BJ (cell line): ENCODE measurements around the gene LRMDA. TPM values are rescaled to one million over a fixed set of nuclear protein-coding genes. Genes with fewer than 3 reads are reported as not detected.

Experiments
- CTCF ChIA-PET: fragments of 350-600 bp; formaldehyde crosslinking; extraction: SDS; loops from one replicate; lab custom pipeline; 2021; ENCODE audit warnings: antibody characterized with exemption, inconsistent platforms; lab: Yijun Ruan, JAX
- POLR2A ChIA-PET: fragments of 300-600 bp; sonication (Branson Sonifier 250); formaldehyde crosslinking; extraction: SDS; loops from one replicate; lab custom pipeline; 2021; ENCODE audit warnings: antibody characterized with exemption; lab: Charles Lee
- DNase-seq: peaks from one replicate; pipeline ENCODE4 v3.0.0-alpha.2; 2011; ENCODE audit warnings: low read depth
- H3K27me3 ChIP-seq: 2 replicates; pipeline ENCODE4 v1.6.0; 2011; ENCODE audit warnings: low read length; ENCODE audit not compliant: control insufficient read depth, insufficient read depth
- H3K36me3 ChIP-seq: 2 replicates; pipeline ENCODE4 v1.5.1; 2011; ENCODE audit warnings: low read length; ENCODE audit not compliant: control insufficient read depth, insufficient read depth
- H3K4me3 ChIP-seq: 2 replicates; pipeline ENCODE4 v1.5.1; 2011; ENCODE audit warnings: low read depth, mild to moderate bottlenecking, control low read depth, low read length
- polyA plus RNA-seq: library from polyadenylated mRNA; depleted of rRNA; stranded (reverse); fragments of >200 nt; gene quantifications from 2 replicates; pipeline ENCODE4 v1.2.3, GENCODE V29; 2011
- TF ChIP-seq, protein P1 (sequence below): IDR thresholded peaks from 2 replicates; pipeline ENCODE4 v1.5.1; 2011; ENCODE audit warnings: low read depth, mild to moderate bottlenecking, control low read depth, inconsistent platforms, low read length, moderate library complexity; ENCODE audit not compliant: insufficient read depth

LRMDA gene
- polyA plus RNA-seq, 1 experiment: not detected

DNA sequence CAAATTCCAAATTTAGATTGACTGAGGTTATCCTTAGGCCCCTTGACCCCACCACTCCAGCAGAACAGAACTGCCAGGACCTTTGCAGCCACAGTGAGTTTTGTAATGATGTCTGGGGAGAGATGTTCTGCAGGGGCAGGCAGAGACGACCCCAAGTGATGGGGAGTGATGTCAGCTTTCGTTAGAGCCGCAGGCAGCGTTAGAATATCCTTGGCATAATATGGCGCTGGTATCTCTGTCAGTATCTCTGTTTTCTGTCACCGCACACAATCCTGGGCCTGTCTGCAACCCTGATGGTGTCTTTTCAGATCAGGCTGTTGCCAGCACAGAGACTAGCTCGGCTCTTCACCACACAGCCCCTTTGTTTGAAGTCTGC is 1122.6 kb downstream of the LRMDA start:
- CTCF ChIA-PET: interaction anchor here (1.2 kb wide), 1 partner anchor 431 kb away, joined by 3 read pairs; no protein-coding TSS in a partner anchor
- POLR2A ChIA-PET: no interaction called here
- TF ChIP-seq, protein P1, sequence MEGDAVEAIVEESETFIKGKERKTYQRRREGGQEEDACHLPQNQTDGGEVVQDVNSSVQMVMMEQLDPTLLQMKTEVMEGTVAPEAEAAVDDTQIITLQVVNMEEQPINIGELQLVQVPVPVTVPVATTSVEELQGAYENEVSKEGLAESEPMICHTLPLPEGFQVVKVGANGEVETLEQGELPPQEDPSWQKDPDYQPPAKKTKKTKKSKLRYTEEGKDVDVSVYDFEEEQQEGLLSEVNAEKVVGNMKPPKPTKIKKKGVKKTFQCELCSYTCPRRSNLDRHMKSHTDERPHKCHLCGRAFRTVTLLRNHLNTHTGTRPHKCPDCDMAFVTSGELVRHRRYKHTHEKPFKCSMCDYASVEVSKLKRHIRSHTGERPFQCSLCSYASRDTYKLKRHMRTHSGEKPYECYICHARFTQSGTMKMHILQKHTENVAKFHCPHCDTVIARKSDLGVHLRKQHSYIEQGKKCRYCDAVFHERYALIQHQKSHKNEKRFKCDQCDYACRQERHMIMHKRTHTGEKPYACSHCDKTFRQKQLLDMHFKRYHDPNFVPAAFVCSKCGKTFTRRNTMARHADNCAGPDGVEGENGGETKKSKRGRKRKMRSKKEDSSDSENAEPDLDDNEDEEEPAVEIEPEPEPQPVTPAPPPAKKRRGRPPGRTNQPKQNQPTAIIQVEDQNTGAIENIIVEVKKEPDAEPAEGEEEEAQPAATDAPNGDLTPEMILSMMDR: no peak
- Histone ChIP-seq H3K36me3 (no peaks in the 10 kb centered on the region), H3K27me3 (no peaks in the 10 kb centered on the region), H3K4me3 (no peak overlapping the region)
- DNase-seq: no peak

DNA sequence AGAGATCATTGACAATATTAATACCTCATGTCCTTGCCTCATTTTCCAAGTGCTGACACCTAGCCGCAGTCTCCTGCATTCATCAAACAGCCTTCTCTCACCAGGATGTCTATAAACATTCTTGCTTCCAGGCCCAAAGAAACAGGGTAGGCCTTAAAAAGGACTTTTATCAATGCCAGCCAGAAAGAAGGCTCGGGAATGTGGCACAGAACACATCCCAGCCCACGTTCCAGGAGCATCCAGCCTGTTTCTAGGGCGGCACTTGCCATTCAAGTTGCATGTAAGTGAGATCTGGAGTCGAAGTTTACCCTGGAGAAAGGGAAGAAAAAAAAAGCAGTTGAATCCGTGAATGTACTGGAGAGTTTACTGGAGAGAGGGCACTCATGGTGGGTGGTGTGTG is 1123.1 kb downstream of the LRMDA start:
- CTCF ChIA-PET: interaction anchor here (1.2 to 1.6 kb wide), 2 partner anchors 9 to 431 kb away, joined by 3 read pairs; no protein-coding TSS in a partner anchor
- POLR2A ChIA-PET: no interaction called here
- TF ChIP-seq, protein P1: no peak
- Histone ChIP-seq H3K4me3 (no peak overlapping the region), H3K36me3 (no peaks in the 10 kb centered on the region), H3K27me3 (no peaks in the 10 kb centered on the region)
- no peak for DNase-seq

DNA sequence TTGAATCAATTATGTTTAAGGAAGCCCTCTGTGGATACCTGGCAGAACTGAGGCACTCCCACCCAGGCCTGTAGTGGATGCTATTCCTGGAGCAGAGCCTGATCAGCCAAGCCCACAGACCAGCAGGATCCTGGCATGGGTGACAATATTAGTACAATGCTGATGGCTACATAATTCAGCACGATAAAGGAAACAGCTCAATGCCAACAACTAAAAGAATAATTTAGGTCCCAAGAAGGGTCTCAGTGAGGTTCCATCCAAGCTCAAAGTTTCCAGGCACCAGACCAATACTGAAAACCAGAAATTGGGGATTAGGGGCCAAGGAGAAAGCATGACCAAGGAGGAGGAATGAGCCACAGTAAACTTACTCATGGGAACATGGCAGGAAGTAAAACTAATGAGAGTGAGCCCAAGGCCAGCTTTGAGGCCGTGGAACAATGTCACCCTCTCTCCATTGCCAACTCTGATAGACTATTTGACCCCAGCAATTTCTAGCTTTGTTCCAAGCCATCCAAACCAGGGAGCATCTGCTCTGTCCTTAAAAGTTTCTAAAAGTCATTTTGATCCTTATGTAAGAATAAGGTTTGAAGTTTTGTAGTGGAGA is 1123.7 kb downstream of the LRMDA start:
- Histone ChIP-seq H3K4me3 (no peak overlapping the region), H3K36me3 (no peaks in the 10 kb centered on the region), H3K27me3 (no peaks in the 10 kb centered on the region)
- TF ChIP-seq, protein P1: no peak
- ChIA-PET POLR2A (no interaction called here), CTCF (interaction anchor here (1.1 to 1.6 kb wide), 2 partner anchors 9 to 17 kb away, joined by 3 read pairs; no protein-coding TSS in a partner anchor)
- no peak for DNase-seq

DNA sequence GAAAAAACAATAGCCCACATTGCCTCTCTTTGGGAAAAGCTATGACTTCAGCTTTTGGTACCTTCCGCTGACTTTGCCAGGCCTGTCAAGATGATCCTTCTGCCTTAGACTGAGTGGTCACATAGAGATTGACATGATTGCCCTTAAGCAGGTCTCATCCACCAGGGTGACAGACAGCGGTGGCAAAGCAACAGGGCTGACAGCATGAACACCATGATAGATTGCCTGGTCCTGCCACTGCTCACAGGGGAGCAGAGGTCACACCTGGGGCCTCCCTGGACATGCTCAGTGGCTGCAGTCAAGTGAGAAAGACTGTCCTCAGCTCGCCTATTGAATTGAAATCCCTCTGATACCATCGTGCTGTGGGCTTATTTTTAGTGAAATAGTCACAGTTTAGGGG is 1125.9 kb downstream of the LRMDA start:
- ChIA-PET CTCF (no interaction called here), POLR2A (no interaction called here)
- Histone ChIP-seq H3K4me3 (no peak overlapping the region), H3K36me3 (no peaks in the 10 kb centered on the region), H3K27me3 (peaks cover 3% of the 10 kb centered on the region; the same call in 1 of the 2 replicates)
- no peak for DNase-seq
- TF ChIP-seq, protein P1: no peak

DNA sequence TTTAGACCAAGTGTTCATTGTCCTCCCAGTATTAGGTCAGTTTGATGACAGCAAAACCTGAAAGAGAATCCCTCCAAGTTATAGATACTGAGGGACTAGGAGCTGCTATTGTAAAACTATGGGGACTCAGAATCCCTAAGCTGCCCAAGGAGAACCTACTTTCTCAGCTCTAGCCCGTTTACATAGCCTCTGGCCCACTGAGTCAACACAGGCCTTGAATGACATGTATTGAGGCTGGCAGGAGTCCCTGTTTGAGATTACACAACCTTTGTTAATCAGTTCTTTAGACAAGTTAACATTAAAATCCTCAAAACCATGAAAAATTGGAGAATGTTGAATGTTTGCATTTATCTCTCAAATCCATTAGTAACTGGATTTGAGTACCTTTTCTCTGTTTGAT is 1127.2 kb downstream of the LRMDA start:
- ChIA-PET POLR2A (interaction anchor here (0.6 to 1.3 kb wide), 2 partner anchors 91 to 1157 kb away, joined by 3 to 8 read pairs; partner anchors contain the start of gene ZNF503), CTCF (interaction anchor here (1.1 to 1.6 kb wide), 4 partner anchors 12 to 399 kb away, joined by 3 to 4 read pairs (median 3); no protein-coding TSS in a partner anchor)
- TF ChIP-seq, protein P1: no peak
- no peaks in the 10 kb centered on the region for H3K36me3 ChIP-seq
- peak; percentile 93 for DNase-seq
- H3K4me3 ChIP-seq: no peak overlapping the region
- H3K27me3 ChIP-seq: peaks cover 3% of the 10 kb centered on the region; the same call in 1 of the 2 replicates
